Body of pancreas (tissue), 4 donors: ENCODE measurements around the gene DGCR8.

ENCODE experiments used
- POLR2A ChIP-seq, 3 donors: fragments of 450-650 bp; IDR thresholded peaks; one replicate each; pipeline ENCODE4 v1.6.1; 2016; ENCODE audit warnings: antibody characterized with exemption in 3 of 3, mild to moderate bottlenecking in 2 of 3
- TF ChIP-seq, protein P1 (sequence below), 7 experiments: fragments of 450-650 bp in 4 of 7; fragments of 200-600 bp in 3 of 7; sonication (generic) in 3 of 7; IDR thresholded peaks; one replicate each; pipeline ENCODE4 v1.5.1; 2016 to 2019; ENCODE audit warnings: antibody characterized with exemption in 7 of 7

DNA sequence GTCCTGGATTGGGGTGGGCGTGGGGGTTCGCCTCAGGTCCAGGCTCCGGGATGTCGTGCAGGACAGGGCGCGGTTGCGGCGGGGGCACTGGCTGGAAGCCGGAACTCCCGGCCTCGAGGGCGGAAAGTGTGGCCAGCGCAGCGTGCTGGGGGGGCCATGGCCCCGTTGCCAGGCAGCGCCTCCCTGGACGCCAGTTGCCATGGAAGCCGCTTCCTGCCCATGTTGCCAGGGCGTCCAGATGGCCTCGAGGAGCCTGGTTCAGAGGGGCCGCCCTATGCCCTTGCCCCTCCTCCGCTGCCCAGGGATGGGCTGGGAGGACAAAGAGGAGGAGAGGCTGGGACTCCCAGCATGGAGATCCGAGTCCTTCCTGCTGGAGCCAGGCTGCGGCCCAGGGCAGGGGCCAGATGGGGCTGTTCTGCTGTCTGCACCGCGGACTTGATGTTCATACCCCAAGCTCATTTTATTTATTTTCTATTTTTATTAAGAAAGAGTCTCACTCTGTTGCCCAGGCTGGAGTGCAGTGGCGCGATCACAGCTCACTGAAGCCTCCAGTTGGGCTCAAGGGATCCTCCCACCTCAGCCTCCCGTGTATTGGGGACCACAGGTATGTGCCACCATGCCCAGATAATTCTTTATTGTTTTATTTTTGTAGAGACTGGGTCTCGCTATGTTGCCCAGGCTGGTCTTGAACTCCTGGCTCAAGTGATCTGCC, 75.4 kb downstream of the DGCR8 start:
- TF ChIP-seq, protein P1, sequence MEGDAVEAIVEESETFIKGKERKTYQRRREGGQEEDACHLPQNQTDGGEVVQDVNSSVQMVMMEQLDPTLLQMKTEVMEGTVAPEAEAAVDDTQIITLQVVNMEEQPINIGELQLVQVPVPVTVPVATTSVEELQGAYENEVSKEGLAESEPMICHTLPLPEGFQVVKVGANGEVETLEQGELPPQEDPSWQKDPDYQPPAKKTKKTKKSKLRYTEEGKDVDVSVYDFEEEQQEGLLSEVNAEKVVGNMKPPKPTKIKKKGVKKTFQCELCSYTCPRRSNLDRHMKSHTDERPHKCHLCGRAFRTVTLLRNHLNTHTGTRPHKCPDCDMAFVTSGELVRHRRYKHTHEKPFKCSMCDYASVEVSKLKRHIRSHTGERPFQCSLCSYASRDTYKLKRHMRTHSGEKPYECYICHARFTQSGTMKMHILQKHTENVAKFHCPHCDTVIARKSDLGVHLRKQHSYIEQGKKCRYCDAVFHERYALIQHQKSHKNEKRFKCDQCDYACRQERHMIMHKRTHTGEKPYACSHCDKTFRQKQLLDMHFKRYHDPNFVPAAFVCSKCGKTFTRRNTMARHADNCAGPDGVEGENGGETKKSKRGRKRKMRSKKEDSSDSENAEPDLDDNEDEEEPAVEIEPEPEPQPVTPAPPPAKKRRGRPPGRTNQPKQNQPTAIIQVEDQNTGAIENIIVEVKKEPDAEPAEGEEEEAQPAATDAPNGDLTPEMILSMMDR (IDR thresholded peaks at IDR 0.05) = no peak
- no peak for TF ChIP-seq POLR2A (IDR thresholded peaks at IDR 0.05)
